MM.1S (cell line): Measurements from ENCODE around the gene CDKN2D.

ENCODE experiments used
- CTCF ChIP-seq: fragments of 300-600 bp; sonication (generic); IDR thresholded peaks from 2 replicates; pipeline ENCODE4 v1.5.1; 2016; ENCODE audit warnings: antibody characterized with exemption, low read length, mixed read lengths
- EZH2 ChIP-seq: fragments of 300-600 bp; sonication (generic); optimal IDR thresholded peaks from 2 replicates; pipeline ENCODE3; 2017; ENCODE audit warnings: low read depth, mild to moderate bottlenecking, antibody characterized with exemption, low read length, mixed read lengths

- TF ChIP-seq CTCF, result no peak
- TF ChIP-seq EZH2, result no peak
Measured at GRCh38 chr19:10543059-10543419, 25.7 kb downstream of the CDKN2D start.
